Natural killer cell (primary cell): Measurements from ENCODE around the gene DPYD. TPM values are rescaled to one million over a fixed set of nuclear protein-coding genes. Genes with fewer than 3 reads are reported as not detected.

ENCODE experiments used
- ATAC-seq, 3 donors: fragments of 150-1000 bp in 2 of 3; fragments of 200-7000 bp in 1 of 3; cut with Tn5 transposase; 1 replicate in 1 of 3; 2 replicates in 2 of 3; pipeline ENCODE4 v1.10.0; 2021; ENCODE audit warnings: mild to moderate bottlenecking in 2 of 3, moderate library complexity in 2 of 3
- DNase-seq, 2 donors: peaks; one replicate each; pipeline versions ENCODE4 v3.0.0 to v3.0.0-alpha.2; 2013 to 2021; ENCODE audit warnings: mixed read lengths in 1 of 2
- H3K27ac ChIP-seq: one replicate; pipeline ENCODE4 v1.5.1; 2013; ENCODE audit warnings: mild to moderate bottlenecking, low read length
- H3K27me3 ChIP-seq: one replicate; pipeline ENCODE4 v1.6.1; 2013; ENCODE audit warnings: low read length; ENCODE audit not compliant: control insufficient read depth, insufficient read depth
- H3K36me3 ChIP-seq: one replicate; pipeline ENCODE4 v1.6.1; 2013; ENCODE audit warnings: low read length; ENCODE audit not compliant: control insufficient read depth, insufficient read depth
- H3K4me1 ChIP-seq: one replicate; pipeline ENCODE4 v1.6.1; 2013; ENCODE audit warnings: low read length; ENCODE audit not compliant: control insufficient read depth, insufficient read depth
- H3K4me3 ChIP-seq: one replicate; pipeline ENCODE4 v1.5.1; 2013; ENCODE audit warnings: low read length
- H3K9me3 ChIP-seq: one replicate; pipeline ENCODE4 v1.6.1; 2013; ENCODE audit warnings: low read length; ENCODE audit not compliant: control insufficient read depth, insufficient read depth
- H3K27ac Mint-ChIP-seq, 2 donors: one replicate each; pipeline ENCODE4 v1.8.0; 2022; ENCODE audit warnings: mild to moderate bottlenecking in 2 of 2, mixed read lengths in 2 of 2, moderate library complexity in 1 of 2
- H3K27me3 Mint-ChIP-seq, 2 donors: one replicate each; pipeline ENCODE4 v1.8.0; 2022; ENCODE audit warnings: low read depth in 2 of 2, mixed read lengths in 2 of 2
- H3K36me3 Mint-ChIP-seq: one replicate; pipeline ENCODE4 v1.8.0; 2022; ENCODE audit warnings: mixed read lengths
- H3K4me1 Mint-ChIP-seq, 2 donors: one replicate each; pipeline ENCODE4 v1.8.0; 2022; ENCODE audit warnings: mixed read lengths in 2 of 2
- H3K4me3 Mint-ChIP-seq: one replicate; pipeline ENCODE4 v1.8.0; 2022; ENCODE audit warnings: mild to moderate bottlenecking, moderate library complexity, mixed read lengths
- H3K9me3 Mint-ChIP-seq, 2 donors: one replicate each; pipeline ENCODE4 v1.8.0; 2022; ENCODE audit warnings: mixed read lengths in 2 of 2
- CTCF ChIP-seq: fragments of 200-600 bp; IDR thresholded peaks from one replicate; pipeline ENCODE4 v1.8.0; 2022; ENCODE audit warnings: antibody characterized with exemption
- WGBS: methylation state at CpG from one replicate; pipeline ENCODE4 v1.1.7; 2013; ENCODE audit warnings: missing lambda C conversion rate; ENCODE audit not compliant: insufficient coverage; 5-methylcytosine and 5-hydroxymethylcytosine counted together
- intact Hi-C: fragments of 100-400 bp; cut with micrococcal nuclease; formaldehyde crosslinking; loops from one replicate; pipeline ENCODE4 v1.14.2; 2022
- total RNA-seq, 4 donors: library from RNA; stranded (reverse); fragments of 120-200 nt in 1 of 4; gene quantifications; one replicate each; pipeline versions ENCODE4 v1.2.3 to v1.2.4, GENCODE V29; 2013 to 2022

The DPYD gene
- total RNA-seq, 3 donors from 2014 or later (not counting 1 experiment from before 2014, with no cell fraction given) = 56.6 to 66.7 (median 56.9) TPM

GRCh38 chr1:97423403-97423802 is 497.4 kb downstream of the DPYD start:
- TF ChIP-seq CTCF = no peak
- Histone ChIP-seq H3K4me1 (no peaks in the 10 kb centered on the region), H3K27me3 (no peaks in the 10 kb centered on the region), H3K27ac (no peak overlapping the region), H3K36me3 (no peaks in the 10 kb centered on the region), H3K4me3 (no peak overlapping the region), H3K9me3 (no peaks in the 10 kb centered on the region)
- Mint-ChIP-seq H3K27ac (no peak overlapping the region), H3K4me1 (peaks cover 25 to 34% of the 10 kb centered on the region in 2 donors), H3K27me3 (no peaks in the 10 kb centered on the region), H3K9me3 (no peaks in the 10 kb centered on the region), H3K36me3 (no peaks in the 10 kb centered on the region), H3K4me3 (no peak overlapping the region)
- 88% methylated on average over 2 of the region's 2 CpGs for WGBS
- DNase-seq (no peak), ATAC-seq (no peak)
- intact Hi-C loops = no loop called here

- H3K27me3 ChIP-seq = no peaks in the 10 kb centered on the region
- H3K27ac ChIP-seq = no peak overlapping the region
- no peaks in the 10 kb centered on the region for H3K4me1 ChIP-seq
- H3K4me3 ChIP-seq = no peak overlapping the region
- Mint-ChIP-seq H3K4me3 (no peak overlapping the region), H3K27me3 (no peaks in the 10 kb centered on the region), H3K9me3 (no peaks in the 10 kb centered on the region), H3K4me1 (peaks cover 4 to 14% of the 10 kb centered on the region in 2 donors), H3K27ac (no peak overlapping the region), H3K36me3 (no peaks in the 10 kb centered on the region)
- ATAC-seq = no peak
- no peak for TF ChIP-seq CTCF
- no peaks in the 10 kb centered on the region for H3K9me3 ChIP-seq
- no peak for DNase-seq
- intact Hi-C loops = no loop called here
- H3K36me3 ChIP-seq = no peaks in the 10 kb centered on the region
Measured at GRCh38 chr1:97417661-97418060, 503.2 kb downstream of the DPYD start.

- ATAC-seq (no peak), DNase-seq (no peak)
- no peaks in the 10 kb centered on the region for H3K36me3 ChIP-seq
- no peaks in the 10 kb centered on the region for H3K27me3 ChIP-seq
- no peak overlapping the region for H3K4me3 ChIP-seq
- WGBS = 100% methylated on average over 2 of the region's 3 CpGs
- no peaks in the 10 kb centered on the region for H3K4me1 ChIP-seq
- Mint-ChIP-seq H3K4me3 (no peak overlapping the region), H3K27me3 (no peaks in the 10 kb centered on the region), H3K36me3 (no peaks in the 10 kb centered on the region), H3K9me3 (no peaks in the 10 kb centered on the region), H3K4me1 (no peaks in the 10 kb centered on the region), H3K27ac (no peak overlapping the region)
- TF ChIP-seq CTCF = no peak
- no peaks in the 10 kb centered on the region for H3K9me3 ChIP-seq
- no peak overlapping the region for H3K27ac ChIP-seq
- intact Hi-C loops = no loop called here
Measured at GRCh38 chr1:97414682-97415312, 506.0 kb downstream of the DPYD start.

- intact Hi-C loops = no loop called here
- Mint-ChIP-seq H3K4me1 (no peaks in the 10 kb centered on the region), H3K9me3 (no peaks in the 10 kb centered on the region), H3K4me3 (no peak overlapping the region), H3K36me3 (no peaks in the 10 kb centered on the region), H3K27me3 (no peaks in the 10 kb centered on the region), H3K27ac (no peak overlapping the region)
- no peak for ATAC-seq
- Histone ChIP-seq H3K4me1 (no peaks in the 10 kb centered on the region), H3K9me3 (no peaks in the 10 kb centered on the region), H3K36me3 (peaks cover 3% of the 10 kb centered on the region), H3K27ac (no peak overlapping the region), H3K4me3 (no peak overlapping the region), H3K27me3 (no peaks in the 10 kb centered on the region)
- WGBS = 60% methylated on average over 1 of the region's 1 CpG
- TF ChIP-seq CTCF = no peak
- DNase-seq = no peak
Measured at GRCh38 chr1:97412737-97413136, 508.1 kb downstream of the DPYD start.
